H1 (cell line): ENCODE data around the gene RPL7L1. TPM values are rescaled to one million over a fixed set of nuclear protein-coding genes. Genes with fewer than 3 reads are reported as not detected.

Experiments
- CHD7 ChIP-seq: fragments of 300-600 bp; sonication (generic); IDR thresholded peaks from 2 replicates; pipeline ENCODE4 v1.7.1; 2012; ENCODE audit warnings: low read length, moderate library complexity, mild to moderate bottlenecking, inconsistent platforms; ENCODE audit not compliant: insufficient replicate concordance
- HDAC6 ChIP-seq: IDR thresholded peaks from one replicate; pipeline ENCODE4 v1.7.1; 2012; ENCODE audit warnings: low read depth, mild to moderate bottlenecking, inconsistent platforms, low read length, moderate library complexity
- KDM4A ChIP-seq: IDR thresholded peaks from one replicate; pipeline ENCODE4 v1.7.1; 2012; ENCODE audit warnings: low read depth, mild to moderate bottlenecking, moderate library complexity, low read length, inconsistent platforms; ENCODE audit not compliant: severe bottlenecking
- KDM5A ChIP-seq: fragments of 200-600 bp; IDR thresholded peaks from 2 replicates; pipeline ENCODE4 v1.7.1; 2012; ENCODE audit warnings: mild to moderate bottlenecking, low read length, inconsistent platforms, mixed read lengths
- RFX5 ChIP-seq: IDR thresholded peaks from 2 replicates; pipeline ENCODE4 v1.6.1; 2011; ENCODE audit warnings: low read depth, low read length, improper control_type of control experiment, borderline replicate concordance
- polyA plus RNA-seq, 7 experiments: library from polyadenylated mRNA; depleted of rRNA in 3 of 7; stranded (reverse) in 5 of 7; unstranded in 2 of 7; fragments of >200 nt in 5 of 7; fragments of 200-250 nt in 2 of 7; gene quantifications; 1 replicate in 5 of 7; 2 replicates in 1 of 7; 4 replicates in 1 of 7; pipeline versions ENCODE4 v1.2.1 to v1.2.3, GENCODE V29; 2011 to 2013; ENCODE audit warnings: missing spikeins in 2 of 7, mixed read lengths in 2 of 7
- total RNA-seq: library from RNA; stranded (reverse); fragmentation: NEBNext Ultra II Directional; extraction: Animal tissue kit (Norgen Biotek cat#: 25700); gene quantifications from 2 replicates; pipeline ENCODE4 v1.2.1, GENCODE V29; 2021

The RPL7L1 gene
- total and polyA plus RNA-seq, 2 of the 8 experiments (the other 6 are each of a cell fraction or from before 2014, with no cell fraction given), result 31.0 to 117 TPM

- TF ChIP-seq CHD7 (no peak), RFX5 (no peak), KDM4A (no peak), KDM5A (no peak), HDAC6 (no peak)
Observed at GRCh38 chr6:42937548-42938427, 58.4 kb downstream of the RPL7L1 start (continued).
